IPS-20b (cell line): ENCODE measurements around the gene SPRING1.

ENCODE experiments used
- H3K27ac ChIP-seq: one replicate; pipeline ENCODE4 v1.5.1; 2013; ENCODE audit warnings: low read length
- H3K27me3 ChIP-seq: 2 replicates; pipeline ENCODE4 v1.6.1; 2013; ENCODE audit warnings: mild to moderate bottlenecking, low read length, inconsistent platforms; ENCODE audit not compliant: insufficient read depth
- H3K36me3 ChIP-seq: 2 replicates; pipeline ENCODE4 v1.6.1; 2013; ENCODE audit warnings: low read depth, mild to moderate bottlenecking, inconsistent platforms, low read length, moderate library complexity; ENCODE audit not compliant: insufficient read depth
- H3K4me1 ChIP-seq: 2 replicates; pipeline ENCODE4 v1.6.1; 2013; ENCODE audit warnings: mild to moderate bottlenecking, control low read depth, inconsistent platforms, low read length, moderate library complexity; ENCODE audit not compliant: insufficient read depth
- H3K4me3 ChIP-seq: 2 replicates; pipeline ENCODE4 v1.5.1; 2013; ENCODE audit warnings: mild to moderate bottlenecking, low read length, inconsistent platforms
- H3K9ac ChIP-seq: 2 replicates; pipeline ENCODE4 v1.6.1; 2013; ENCODE audit warnings: low read depth, mild to moderate bottlenecking, inconsistent platforms, low read length, moderate library complexity
- H3K9me3 ChIP-seq: 2 replicates; pipeline ENCODE4 v1.6.1; 2013; ENCODE audit warnings: mild to moderate bottlenecking, low read depth, low read length, inconsistent platforms; ENCODE audit not compliant: insufficient read depth

The SPRING1 gene

DNA sequence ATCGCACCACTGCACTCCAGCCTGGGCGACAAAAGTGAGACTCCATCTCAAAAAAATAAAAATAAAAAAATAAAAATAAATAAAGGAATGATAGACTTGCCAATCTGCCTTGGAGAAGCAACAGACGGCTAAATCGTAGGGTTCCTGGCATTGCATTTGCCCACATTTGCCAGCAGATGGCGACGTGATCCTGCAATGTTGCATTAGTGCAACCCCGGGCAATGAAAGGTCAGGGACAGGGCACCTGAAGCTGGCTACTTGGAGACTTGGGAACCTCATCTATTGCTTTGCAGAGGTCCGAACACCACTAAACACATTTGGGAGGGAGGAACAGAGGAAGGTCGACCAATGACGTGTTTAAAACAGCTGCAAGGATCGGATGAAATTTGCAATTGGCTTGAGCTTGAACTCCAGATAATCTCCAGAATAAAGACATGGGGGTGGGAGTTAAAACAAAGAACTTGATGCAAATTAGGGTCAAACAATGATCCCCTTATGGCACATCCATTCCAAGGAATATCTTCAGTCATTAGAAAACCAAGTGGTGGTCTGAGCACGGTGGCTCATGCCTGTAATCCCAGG, 34.6 kb downstream of the SPRING1 start:
- H3K27ac ChIP-seq, result no peak overlapping the region
- H3K9ac ChIP-seq, result no peak overlapping the region
- 0 out of 2 replicates have a peak, but pooled peaks cover under 1% of the 10 kb centered on the region for H3K27me3 ChIP-seq
- H3K4me1 ChIP-seq, result no peaks in the 10 kb centered on the region
- no peak overlapping the region for H3K4me3 ChIP-seq
- H3K9me3 ChIP-seq, result no peaks in the 10 kb centered on the region
- H3K36me3 ChIP-seq, result no peaks in the 10 kb centered on the region

DNA sequence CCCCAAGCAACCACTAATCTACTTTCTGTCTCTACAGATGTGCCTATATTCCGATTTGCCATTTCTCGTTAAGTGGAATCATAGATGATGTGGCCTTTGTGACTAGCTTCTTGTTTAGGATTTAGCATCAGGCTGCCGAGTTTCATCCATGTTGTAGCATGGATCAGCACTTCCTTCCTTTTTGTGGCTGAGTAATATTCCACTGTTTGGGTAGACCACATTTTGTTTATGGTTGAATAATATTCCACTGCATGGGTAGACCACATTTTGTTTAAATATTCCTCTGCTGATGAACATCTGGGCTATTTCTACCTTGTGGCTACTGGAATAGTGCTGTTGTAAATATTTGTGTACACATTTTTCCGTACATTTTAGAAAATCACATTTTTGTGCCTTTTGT, 36.4 kb downstream of the SPRING1 start:
- no peaks in the 10 kb centered on the region for H3K9me3 ChIP-seq
- H3K27me3 ChIP-seq, result no peaks in the 10 kb centered on the region
- no peak overlapping the region for H3K9ac ChIP-seq

DNA sequence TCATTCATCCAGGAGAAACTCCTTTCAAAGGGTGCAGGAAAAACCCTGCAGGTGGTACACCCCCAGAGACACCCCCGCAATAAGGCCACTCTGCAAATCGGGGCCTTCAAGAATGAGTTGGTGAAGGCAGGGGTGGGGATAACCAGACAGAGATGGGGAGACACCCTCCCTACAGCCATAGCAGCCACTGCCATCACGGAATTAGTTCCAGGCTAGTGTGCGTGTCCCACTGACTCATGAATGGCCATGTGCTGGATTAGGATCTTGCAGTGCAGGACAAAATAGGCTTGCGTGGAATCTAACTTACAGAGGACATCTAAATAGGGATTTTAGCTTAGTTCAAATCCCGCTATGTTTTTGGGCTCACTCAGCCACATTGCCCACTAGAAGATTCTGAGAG, 37.8 kb downstream of the SPRING1 start:
- Histone ChIP-seq H3K27me3 (peaks cover 4% of the 10 kb centered on the region), H3K4me3 (no peak overlapping the region), H3K9me3 (no peaks in the 10 kb centered on the region), H3K4me1 (no peaks in the 10 kb centered on the region), H3K36me3 (no peaks in the 10 kb centered on the region), H3K27ac (no peak overlapping the region), H3K9ac (no peak overlapping the region)

More for the DNA sequence above, 36.4 kb downstream of the SPRING1 start:
- H3K36me3 ChIP-seq, result no peaks in the 10 kb centered on the region
- H3K27ac ChIP-seq, result no peak overlapping the region
- no peaks in the 10 kb centered on the region for H3K4me1 ChIP-seq
- no peak overlapping the region for H3K4me3 ChIP-seq

DNA sequence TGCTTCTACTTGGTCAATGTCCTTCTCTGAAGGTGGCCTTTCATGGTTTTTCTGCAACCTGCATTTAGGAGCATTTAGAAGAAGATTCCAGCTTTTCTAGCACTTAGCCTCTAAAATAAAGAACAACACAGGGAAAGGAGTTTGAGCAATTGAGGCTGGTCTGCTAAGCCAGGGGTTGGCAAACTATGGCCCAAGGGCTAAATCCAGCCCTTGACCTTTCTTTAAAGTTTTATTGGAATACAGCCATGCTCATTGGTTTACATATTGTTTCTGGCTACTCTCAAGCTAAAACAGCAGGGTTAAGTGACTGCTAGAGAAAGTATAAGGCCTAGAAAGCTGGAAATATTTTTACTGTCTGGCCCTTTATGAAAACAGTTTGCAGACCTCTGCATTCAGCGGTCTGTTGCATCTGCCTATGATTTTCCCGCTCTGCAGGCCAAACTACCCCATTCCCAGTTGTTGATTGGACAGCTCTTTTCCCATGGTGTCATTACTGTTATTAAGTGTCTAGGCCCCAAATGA, 39.3 kb downstream of the SPRING1 start:
- peaks cover 19% of the 10 kb centered on the region for H3K27me3 ChIP-seq
- H3K4me3 ChIP-seq, result no peak overlapping the region
- H3K9me3 ChIP-seq, result no peaks in the 10 kb centered on the region
- no peak overlapping the region for H3K9ac ChIP-seq
- no peak overlapping the region for H3K27ac ChIP-seq
- H3K36me3 ChIP-seq, result no peaks in the 10 kb centered on the region
- H3K4me1 ChIP-seq, result peaks cover 5% of the 10 kb centered on the region; the same call in 1 of the 2 replicates

DNA sequence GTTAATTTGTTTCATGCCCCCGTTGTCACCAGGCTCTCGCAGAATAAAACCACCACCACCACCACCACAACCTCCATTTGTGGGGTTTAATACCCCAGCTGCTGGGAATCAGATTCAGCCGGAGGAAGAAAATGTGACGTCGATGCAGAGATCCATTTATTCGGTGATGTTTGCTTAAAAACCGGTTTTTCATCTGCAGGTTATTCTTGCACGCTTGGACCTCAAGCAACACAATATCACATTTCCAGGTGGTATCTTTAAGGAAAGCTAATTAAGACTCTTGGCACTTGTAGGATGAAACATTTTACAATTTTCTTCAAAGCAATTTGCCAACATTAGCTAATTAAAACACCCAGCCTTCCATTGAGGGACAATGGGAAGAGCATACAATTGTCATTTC, 39.8 kb downstream of the SPRING1 start:
- Histone ChIP-seq H3K9me3 (no peaks in the 10 kb centered on the region), H3K27ac (no peak overlapping the region), H3K27me3 (peaks cover 24% of the 10 kb centered on the region), H3K36me3 (no peaks in the 10 kb centered on the region), H3K4me3 (no peak overlapping the region), H3K4me1 (peaks cover 5% of the 10 kb centered on the region; the same call in 1 of the 2 replicates), H3K9ac (no peak overlapping the region)

DNA sequence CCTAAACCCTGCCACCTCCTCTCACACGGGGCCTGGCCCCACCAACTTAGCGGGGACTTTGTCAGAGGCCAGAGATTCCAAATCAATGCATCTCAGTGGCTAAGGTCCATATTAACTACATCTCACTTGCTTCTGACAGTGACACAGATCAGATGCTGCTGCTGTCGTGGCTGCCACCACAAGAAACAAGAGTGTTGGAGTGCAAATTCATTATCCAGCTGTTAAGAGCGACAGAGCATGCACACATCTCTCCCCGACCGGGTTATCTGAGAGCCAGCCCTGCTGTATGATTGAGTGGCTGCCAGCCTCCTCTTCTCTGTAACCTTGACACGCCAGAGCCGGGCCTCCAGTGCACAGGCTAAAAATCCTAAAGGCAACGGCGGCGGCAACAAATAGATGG, 40.2 kb downstream of the SPRING1 start:
- Histone ChIP-seq H3K9me3 (no peaks in the 10 kb centered on the region), H3K9ac (no peak overlapping the region), H3K4me1 (peaks cover 9% of the 10 kb centered on the region; the same call in 1 of the 2 replicates), H3K36me3 (no peaks in the 10 kb centered on the region), H3K4me3 (no peak overlapping the region), H3K27me3 (peaks cover 28% of the 10 kb centered on the region), H3K27ac (no peak overlapping the region)

DNA sequence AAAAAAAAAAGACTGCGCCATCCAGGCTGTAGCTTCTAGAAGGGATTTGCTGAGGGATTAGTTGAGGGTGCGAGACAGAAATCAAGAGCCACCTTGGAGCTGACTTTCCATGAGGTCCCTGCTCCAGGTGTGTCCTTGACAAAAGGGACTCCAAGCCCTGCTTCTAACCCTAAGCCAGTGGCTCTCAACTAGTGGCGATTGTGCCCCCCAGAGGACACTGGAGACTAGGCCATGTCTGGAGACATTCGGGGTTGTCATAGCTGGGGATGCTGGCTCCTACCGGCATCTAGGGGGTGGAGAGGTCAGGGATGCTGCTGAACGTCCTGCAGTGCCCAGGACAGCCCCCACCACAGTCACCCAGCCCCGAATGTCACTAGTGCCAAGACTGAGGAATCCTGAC, 40.6 kb downstream of the SPRING1 start:
- Histone ChIP-seq H3K27ac (no peak overlapping the region), H3K4me1 (peaks cover 9% of the 10 kb centered on the region; the same call in 1 of the 2 replicates), H3K27me3 (peaks cover 32% of the 10 kb centered on the region), H3K4me3 (no peak overlapping the region), H3K9ac (no peak overlapping the region), H3K36me3 (no peaks in the 10 kb centered on the region), H3K9me3 (no peaks in the 10 kb centered on the region)

DNA sequence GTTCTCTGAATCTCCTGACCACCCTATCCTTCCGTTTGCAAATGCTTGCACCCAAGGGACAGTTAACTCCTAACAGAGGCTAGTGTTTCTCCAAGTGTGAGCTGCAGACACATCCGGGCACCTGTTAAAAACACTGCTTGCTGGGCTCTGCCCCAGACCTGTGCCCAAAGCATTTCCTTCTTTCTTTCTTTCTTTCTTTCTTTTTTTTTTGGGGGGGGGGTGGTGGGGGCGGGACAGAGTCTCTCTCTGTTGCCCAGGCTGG, 42.5 kb downstream of the SPRING1 start:
- H3K4me1 ChIP-seq, result peaks cover 9% of the 10 kb centered on the region; the same call in 1 of the 2 replicates
- H3K9me3 ChIP-seq, result no peaks in the 10 kb centered on the region
- no peak overlapping the region for H3K4me3 ChIP-seq
- peaks cover 35% of the 10 kb centered on the region for H3K27me3 ChIP-seq
- H3K9ac ChIP-seq, result no peak overlapping the region
- H3K27ac ChIP-seq, result no peak overlapping the region
- no peaks in the 10 kb centered on the region for H3K36me3 ChIP-seq

DNA sequence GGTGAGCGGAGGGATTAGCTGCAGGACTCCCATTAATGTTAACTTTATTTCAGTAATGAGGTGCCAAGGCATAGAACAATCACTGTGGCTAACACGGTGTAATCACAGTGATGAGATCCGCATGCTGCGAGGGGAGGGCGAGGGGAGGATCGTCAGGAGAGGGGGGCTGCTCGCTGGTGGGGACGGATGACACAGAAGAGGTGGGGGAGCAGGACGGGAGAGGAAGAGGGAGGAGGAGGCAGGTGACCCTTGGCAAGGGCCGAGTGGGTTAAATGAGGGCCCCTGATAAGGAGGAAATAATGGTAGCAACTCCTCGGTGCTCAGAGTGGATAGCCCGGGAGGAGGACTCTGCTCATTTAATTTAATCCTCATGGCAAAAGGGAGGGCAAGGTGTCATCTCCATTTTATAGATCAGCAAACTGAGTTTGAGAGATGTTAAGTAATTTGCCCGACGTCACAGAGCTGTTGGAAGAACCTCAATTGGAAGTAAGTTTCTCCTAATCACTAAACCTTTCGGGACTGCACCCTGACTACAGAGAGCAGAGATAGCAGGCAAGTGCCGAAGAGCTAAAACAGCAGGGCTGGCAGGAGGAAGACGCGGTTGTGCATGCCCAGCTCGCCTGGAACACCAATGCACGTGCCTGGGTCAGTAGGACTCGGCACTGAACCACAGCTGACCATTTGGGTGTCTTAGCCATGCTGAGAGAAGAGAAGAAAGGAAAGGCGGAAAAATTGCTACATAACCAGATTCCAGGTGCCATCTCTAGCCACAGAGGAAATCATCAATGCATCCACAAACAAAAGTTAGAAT, 43.0 kb downstream of the SPRING1 start:
- Histone ChIP-seq H3K4me1 (peaks cover 9% of the 10 kb centered on the region; the same call in 1 of the 2 replicates), H3K9me3 (no peaks in the 10 kb centered on the region), H3K4me3 (peak overlapping the region; percentile 57; the same call in 1 of the 2 replicates), H3K27ac (no peak overlapping the region), H3K9ac (no peak overlapping the region), H3K36me3 (no peaks in the 10 kb centered on the region), H3K27me3 (peaks cover 35% of the 10 kb centered on the region)

DNA sequence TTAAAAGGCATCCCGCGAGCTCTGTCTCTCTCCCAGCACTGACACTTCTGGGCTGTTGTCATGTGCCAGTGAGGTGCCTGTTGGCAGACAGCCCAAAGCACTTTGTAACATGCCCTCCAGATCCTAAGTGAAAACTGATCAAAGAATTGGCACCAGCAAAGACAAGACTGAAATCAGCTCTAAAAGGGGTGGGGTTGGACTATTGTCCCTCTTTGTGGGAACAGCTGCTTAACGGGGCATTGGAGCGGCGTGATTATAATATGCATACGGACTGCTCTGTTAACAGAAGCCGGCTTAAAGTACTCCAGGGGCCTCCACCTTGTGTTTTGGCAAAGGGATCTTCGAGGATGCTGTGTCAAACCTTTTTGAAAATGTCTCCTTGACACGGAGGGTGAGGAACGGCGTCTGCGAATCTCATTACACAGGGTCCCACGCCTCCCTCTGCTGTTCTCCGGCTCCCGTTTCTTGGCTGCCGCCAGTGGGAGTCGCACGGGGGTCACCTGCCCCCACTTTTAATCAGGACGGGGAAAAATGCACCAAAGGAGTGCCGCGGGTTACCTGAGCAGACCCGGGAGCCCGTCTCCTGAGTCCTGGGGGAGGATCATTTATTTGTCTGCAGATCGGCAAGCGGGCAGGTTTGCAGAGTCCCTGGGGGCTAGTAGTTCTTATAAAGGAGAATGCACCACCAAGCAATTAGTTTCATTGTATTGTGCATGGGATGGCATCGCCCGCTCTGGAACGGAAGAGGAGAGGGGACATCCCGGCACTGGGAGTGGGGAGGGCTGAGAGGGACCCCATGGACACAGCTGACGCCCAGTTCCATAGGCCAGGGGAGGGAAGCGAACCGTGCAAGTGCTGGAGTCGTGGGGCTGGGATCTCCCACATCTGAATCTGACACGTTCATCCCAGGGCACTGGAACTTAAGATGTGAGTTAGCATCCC, 44.3 kb downstream of the SPRING1 start:
- Histone ChIP-seq H3K27me3 (peaks cover 35% of the 10 kb centered on the region), H3K4me3 (peak overlapping the region; percentile 57), H3K36me3 (no peaks in the 10 kb centered on the region), H3K27ac (no peak overlapping the region), H3K9me3 (no peaks in the 10 kb centered on the region), H3K9ac (peak overlapping the region; percentile 47; the same call in 1 of the 2 replicates), H3K4me1 (peaks cover 9% of the 10 kb centered on the region; the same call in 1 of the 2 replicates)

DNA sequence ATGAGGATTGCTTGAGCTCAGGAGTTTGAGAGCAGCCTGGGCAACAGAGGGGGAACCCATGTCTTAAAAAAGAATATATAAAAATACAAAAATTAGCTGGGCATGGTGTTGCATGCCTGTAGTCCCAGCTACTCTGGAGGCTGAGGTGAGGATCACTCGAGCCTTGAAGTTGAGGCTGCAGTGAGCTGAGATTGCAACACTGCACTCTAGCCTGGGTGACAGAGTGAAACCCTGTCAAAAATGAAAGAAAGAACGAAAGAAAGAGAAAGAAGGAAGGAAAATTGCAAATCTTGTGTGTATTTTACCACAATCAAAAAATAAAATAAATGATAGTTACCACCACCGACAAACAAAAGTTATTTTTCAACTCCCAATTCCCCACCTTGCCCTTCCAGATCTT, 45.3 kb downstream of the SPRING1 start:
- Histone ChIP-seq H3K4me3 (no peak overlapping the region), H3K27ac (no peak overlapping the region), H3K9me3 (no peaks in the 10 kb centered on the region), H3K36me3 (no peaks in the 10 kb centered on the region), H3K27me3 (peaks cover 35% of the 10 kb centered on the region), H3K9ac (no peak overlapping the region), H3K4me1 (peaks cover 9% of the 10 kb centered on the region; the same call in 1 of the 2 replicates)
